HG02884 (cell line): ENCODE data around the gene FABP7.

Source experiments
- ATAC-seq: cut with Tn5 transposase; IDR thresholded peaks from one replicate; pipeline ENCODE4 v1.9.1; 2021; ENCODE audit warnings: mild to moderate bottlenecking, moderate library complexity; ENCODE audit not compliant: unreplicated experiment

FABP7 gene

GRCh38 chr6:122755901-122756300 lies 23.6 kb upstream of the FABP7 start:
- ATAC-seq, result no peak

DNA sequence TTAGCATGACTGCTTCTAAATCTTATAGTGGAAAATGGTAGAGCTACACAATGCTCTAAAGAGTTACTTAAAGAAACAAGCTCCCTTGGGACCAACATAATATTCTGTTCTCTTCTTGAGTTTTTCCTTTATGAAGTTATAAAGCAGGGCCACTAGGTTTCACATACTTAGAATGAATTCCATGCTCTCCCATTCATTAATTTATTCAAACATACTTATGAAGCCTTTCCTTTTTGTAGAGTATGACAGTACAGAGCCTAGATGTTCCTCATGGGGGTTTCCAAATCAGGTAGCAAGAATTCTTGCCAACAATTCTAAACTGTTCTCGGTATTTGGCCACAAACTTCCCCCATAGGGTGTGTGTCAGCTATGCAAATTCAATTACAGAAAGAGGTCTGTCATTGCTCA lies 20.6 kb upstream of the FABP7 start:
- ATAC-seq, result peak; percentile 99

DNA sequence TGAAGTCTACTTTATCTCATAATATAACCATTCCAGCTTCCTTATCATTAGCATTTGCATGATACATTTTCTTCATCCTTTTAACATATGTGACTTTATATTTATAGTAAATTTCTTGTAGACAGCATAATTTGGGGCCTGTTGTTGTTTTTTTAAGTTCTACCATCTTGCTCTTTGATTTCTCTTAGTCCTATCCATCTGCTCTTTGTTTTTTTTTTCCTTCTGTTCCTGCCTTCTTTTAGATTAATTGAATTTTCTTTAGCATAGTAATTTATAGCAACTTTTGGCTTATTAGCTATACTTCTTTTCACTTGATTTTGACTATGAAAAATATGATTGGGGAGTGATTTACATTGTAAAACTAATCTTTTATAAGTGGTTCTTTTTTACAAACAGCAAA lies 19.2 kb upstream of the FABP7 start:
- ATAC-seq, result no peak

DNA sequence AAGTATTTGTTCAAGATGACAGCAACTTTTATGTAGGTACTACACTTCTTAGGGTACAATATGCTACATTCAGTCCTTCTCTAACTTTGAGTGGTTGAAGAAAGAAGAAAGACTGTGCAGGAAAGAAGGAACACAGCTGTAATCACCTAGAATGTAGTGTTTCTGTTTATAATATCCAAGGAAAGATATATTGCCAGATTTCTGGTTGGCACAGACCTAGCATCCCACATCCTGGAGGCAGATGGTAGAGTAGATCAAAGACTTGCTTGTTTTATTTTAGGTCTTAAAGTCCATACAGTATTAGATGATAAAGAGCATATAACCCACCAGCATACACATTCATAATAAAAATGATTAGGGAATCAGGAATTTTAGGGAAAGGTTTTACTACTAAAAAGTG lies 13.3 kb upstream of the FABP7 start:
- no peak for ATAC-seq

DNA sequence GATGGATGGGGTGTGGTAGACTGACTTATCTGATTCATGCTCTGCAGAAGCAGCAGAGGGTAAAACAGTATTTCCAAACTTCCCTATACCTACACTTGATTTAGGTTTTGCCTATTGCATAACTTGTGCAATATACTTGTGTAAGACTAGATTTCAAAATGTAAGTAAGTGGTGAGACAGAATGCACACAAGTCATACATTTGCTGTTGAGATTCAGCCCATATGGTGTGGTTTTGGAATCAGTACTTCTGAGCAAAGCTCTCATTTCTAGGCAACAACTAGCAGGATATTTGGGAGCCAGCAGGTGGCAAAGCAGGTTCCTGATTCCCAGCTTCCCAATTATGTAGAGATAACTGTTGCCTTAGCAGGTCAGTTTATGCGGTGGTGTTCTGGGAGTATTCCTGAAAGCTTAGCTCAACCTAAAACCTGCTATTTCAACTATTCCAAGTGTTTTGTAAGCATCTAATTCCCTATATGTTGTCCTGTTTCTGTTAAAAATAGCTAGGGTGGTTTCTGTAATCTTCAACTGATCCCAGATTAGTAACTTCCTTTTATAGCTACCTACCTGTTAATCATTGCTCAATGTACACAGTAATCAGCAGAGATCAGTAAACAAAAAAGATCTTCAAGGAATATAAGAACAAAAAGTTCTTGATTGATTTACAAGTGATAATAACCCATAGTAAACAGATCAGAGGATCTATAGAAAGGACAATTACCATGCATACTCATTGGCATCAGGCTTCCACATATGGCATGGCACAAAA lies 8.5 kb upstream of the FABP7 start:
- no peak for ATAC-seq

- no peak for ATAC-seq
Measured at GRCh38 chr6:122772724-122773415, 6.6 kb upstream of the FABP7 start.

DNA sequence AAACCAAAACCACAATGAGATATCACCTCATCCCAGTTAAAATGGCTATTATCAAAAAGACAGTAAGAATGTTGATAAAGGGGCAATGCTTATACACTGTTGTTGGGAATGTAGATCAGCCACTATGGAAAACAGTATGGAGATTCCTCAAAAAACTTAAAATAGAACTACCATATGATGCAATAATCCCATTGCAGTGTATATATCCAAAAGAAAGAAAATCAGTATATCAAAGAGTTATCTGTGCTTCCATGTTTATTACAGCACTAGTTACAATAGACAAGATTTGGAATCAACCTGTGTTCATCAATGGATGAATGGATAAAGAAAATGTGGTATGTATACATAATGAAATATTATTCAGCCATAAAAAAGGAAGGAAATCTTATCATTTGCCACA lies 3.5 kb upstream of the FABP7 start:
- ATAC-seq, result no peak

DNA sequence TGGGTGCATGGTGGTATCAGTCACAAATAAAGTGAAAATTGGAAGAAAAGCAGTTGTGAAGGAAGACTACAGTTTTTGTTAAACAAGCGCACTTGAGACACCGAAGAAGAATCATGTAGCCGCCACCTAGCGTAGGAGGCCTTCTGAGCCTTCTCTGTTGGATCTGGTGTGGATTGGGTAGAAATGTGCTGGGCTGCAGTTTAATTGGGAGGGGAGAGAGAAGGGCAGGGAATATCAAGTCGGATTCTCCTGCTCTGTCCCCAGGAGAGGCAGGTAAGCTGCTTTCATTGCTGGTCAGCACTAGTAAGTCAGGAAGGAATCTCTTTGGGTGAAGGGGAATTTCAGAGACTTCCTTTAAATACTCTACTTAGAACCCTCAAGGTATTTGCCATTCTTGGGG lies 1.2 kb upstream of the FABP7 start:
- ATAC-seq, result no peak

DNA sequence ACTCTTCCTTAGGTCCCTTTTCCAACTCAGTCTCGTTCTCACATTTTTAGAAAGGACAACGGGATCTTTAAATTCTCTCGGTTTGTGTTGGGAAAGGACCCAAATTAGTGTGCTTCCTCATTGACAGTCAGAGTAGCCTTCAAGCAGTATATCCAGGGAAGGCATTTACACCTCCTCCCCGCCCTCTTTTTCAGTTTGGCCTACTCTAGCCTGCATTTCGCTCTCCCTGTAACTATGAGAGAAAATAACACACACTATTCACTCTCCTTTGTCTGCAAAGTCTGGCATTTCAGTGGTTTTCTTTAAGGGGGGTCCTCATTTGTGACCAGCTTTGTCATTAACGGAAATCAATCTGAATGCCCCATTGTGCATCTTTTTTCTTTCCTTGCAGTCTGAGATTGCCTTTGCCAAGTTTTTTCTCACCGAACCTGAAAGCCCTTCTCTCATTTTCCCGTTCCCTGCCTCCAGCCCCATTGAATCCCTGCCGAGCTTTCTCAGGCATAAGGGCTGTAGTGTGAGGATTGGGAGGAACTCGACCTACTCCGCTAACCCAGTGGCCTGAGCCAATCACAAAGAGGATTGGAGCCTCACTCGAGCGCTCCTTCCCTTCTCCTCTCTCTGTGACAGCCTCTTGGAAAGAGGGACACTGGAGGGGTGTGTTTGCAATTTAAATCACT lies 393 bp upstream of the FABP7 start:
- ATAC-seq, result no peak

- no peak for ATAC-seq
Measured at GRCh38 chr6:122780114-122780513, 598 bp downstream of the FABP7 start.

- ATAC-seq, result no peak
Measured at GRCh38 chr6:122781716-122782115, 2.2 kb downstream of the FABP7 start.

DNA sequence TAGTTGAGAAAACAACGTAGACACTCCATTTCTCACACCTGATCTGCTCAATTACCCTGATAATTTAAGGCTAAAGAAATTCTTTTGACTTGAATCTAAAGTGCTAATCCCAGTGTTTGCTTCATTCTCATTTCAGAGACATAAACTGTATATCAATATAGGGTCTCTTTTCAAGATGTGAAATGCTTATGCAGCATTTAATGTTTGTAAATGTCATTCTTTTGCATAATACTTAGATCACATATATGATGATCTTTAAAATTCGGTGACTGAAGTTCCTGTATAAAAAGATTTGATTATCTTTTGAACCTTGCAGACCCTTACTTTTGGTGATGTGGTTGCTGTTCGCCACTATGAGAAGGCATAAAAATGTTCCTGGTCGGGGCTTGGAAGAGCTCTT lies 3.9 kb downstream of the FABP7 start:
- ATAC-seq, result no peak

DNA sequence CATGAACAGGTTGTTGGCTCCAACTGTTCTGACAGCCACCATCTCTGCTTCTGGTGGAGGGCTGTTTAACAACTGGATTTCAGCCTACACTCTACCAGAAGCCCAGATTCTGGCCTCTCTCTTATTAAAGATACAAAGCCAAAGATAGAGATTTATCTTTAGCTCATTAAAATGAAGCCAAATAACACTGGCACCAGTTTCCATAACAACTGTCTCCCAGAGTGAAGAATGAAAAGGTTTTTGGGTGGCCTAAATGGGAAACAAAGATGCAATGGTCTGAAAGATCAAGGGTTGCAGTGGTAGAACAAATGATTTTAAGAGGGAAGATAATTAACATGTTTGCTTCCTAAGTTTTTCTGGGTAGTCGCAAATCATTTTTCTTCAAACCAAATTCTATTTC lies 6.4 kb downstream of the FABP7 start:
- ATAC-seq, result no peak

GRCh38 chr6:122787721-122788120 lies 8.2 kb downstream of the FABP7 start:
- no peak for ATAC-seq

DNA sequence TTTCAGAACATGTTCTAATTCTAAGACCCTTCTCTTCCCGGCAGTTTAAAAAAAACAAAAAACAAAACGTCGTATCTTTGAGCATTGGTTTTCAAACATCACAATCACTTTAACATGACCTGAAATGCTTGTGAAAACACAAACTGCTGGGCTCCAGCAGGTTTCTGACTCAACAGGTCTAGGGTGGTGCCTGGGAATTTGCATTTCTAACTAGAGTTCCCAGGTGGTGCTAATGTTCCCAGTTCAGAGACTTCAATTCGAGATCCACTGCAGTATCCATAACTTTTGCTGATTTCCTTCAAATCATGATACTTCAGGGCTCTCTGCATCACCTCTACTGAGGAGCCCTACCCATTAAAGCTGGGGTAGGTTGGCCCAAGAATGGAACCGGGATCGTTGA lies 8.7 kb downstream of the FABP7 start:
- ATAC-seq, result no peak

DNA sequence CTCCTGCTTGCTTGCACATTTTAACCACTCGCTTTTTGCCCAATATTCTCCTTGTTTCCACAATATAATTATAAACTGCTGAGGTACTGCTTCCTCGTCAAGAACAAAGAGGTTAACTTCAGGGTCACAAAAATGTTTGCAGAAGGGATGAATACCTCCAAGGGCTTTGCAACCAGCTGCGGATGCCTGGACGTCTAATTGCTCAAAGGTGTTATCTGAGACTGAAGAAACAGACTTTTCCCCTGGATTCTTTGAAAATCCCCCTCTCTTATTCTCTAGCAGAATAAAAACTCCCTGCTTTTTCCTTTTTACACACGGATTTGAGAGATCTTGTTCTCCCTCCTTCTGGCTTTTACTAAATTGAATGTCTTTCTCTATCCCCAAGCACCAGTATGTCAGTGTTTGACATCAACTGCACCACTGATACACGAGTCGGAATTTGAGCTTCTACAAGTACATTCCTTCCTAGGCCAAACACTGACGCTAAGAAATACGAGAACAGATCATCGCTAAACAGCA lies 9.2 kb downstream of the FABP7 start:
- ATAC-seq, result no peak

GRCh38 chr6:122789182-122790027 lies 9.9 kb downstream of the FABP7 start, which contains the start of gene SMPDL3A:
Gene SMPDL3A (plus strand): TSS chr6:122789258. CDS start chr6:122789347, 89 bp downstream.
- peak; percentile 52 for ATAC-seq

- ATAC-seq, result no peak
Measured at GRCh38 chr6:122790028-122790422, 10.5 kb downstream of the FABP7 start.

GRCh38 chr6:122790423-122791309 lies 11.2 kb downstream of the FABP7 start:
- no peak for ATAC-seq

DNA sequence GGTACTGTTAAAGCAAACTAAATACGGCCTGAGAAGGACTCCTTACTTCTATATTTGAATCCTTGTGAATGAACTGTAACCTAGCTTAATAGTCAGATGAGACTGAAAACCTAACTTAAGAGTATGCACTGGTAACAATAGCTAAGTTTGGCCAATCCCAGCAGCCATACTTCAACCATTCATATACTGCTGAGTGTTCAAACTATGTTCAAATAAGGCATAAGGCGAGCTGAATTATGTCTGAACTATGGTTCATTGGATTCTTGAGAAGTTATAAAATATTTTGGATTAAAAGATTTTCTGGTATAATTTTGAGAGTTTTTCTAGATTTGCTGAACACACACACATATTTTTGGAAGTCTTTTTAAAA lies 11.8 kb downstream of the FABP7 start:
- no peak for ATAC-seq
